ENCODE data around the gene DUT. TPM values are rescaled to one million over a fixed set of nuclear protein-coding genes. Genes with fewer than 3 reads are reported as not detected.

DUT gene
- total RNA-seq, 1 experiment from 2014 or later, result 148 TPM

GRCh38 chr15:48381861-48382260, 50.6 kb downstream of the DUT start:
- CTCF ChIA-PET, result no interaction called here

GRCh38 chr15:48383031-48383430, 51.8 kb downstream of the DUT start:
- no peak overlapping the region for H3K4me3 ChIP-seq
- ChIA-PET POLR2A (ENCODE audit: unreplicated experiment) (no interaction called here), CTCF (no interaction called here)
- no peak overlapping the region for H3K4me2 ChIP-seq
- no peaks in the 10 kb centered on the region for H3K9me3 ChIP-seq (ENCODE audit: insufficient read depth, low read depth)
- BruUV-seq (replicated peaks), result no TSS peak
- no peaks in the 10 kb centered on the region for H3K79me2 ChIP-seq (ENCODE audit: low read depth)
- H3K27me3 ChIP-seq (ENCODE audit: insufficient read depth, low read depth), result no peaks in the 10 kb centered on the region
- H4K20me1 ChIP-seq (ENCODE audit: insufficient read depth), result no peaks in the 10 kb centered on the region
- 0 out of 2 replicates have a peak, but pooled peaks cover 6% of the 10 kb centered on the region for H3K4me1 ChIP-seq (replicated peaks; ENCODE audit: insufficient read depth)
- H3K9me2 ChIP-seq (ENCODE audit: insufficient read depth), result no peaks in the 10 kb centered on the region
- intact Hi-C loops (cut with micrococcal nuclease; ENCODE audit: unreplicated experiment), result no loop called here
- no peak overlapping the region for H2AFZ ChIP-seq
- H3K27ac ChIP-seq, result no peak overlapping the region
- TF ChIP-seq EZH2 (IDR thresholded peaks at IDR 0.05; ENCODE audit: low read depth), result no peak
- no peak for TF ChIP-seq CTCF (conservative IDR thresholded peaks at IDR 0.05)
- no peaks in the 10 kb centered on the region for H3F3A ChIP-seq (ENCODE audit: insufficient read depth, low read depth)
- H3K36me3 ChIP-seq (ENCODE audit: low read depth), result no peaks in the 10 kb centered on the region
- no peak for DNase-seq

More at GRCh38 chr15:48381861-48382260, 50.6 kb downstream of the DUT start:
- BruUV-seq (replicated peaks), result no TSS peak
- H3K27me3 ChIP-seq (ENCODE audit: insufficient read depth, low read depth), result no peaks in the 10 kb centered on the region
- H3K79me2 ChIP-seq (ENCODE audit: low read depth), result no peaks in the 10 kb centered on the region
- intact Hi-C loops (cut with micrococcal nuclease; ENCODE audit: unreplicated experiment), result no loop called here
- TF ChIP-seq EZH2 (IDR thresholded peaks at IDR 0.05; ENCODE audit: low read depth) (no peak), CTCF (conservative IDR thresholded peaks at IDR 0.05) (no peak)
- no peak for DNase-seq
- H3K27ac ChIP-seq, result no peak overlapping the region
- no peak overlapping the region for H3K4me3 ChIP-seq
- no peaks in the 10 kb centered on the region for H4K20me1 ChIP-seq (ENCODE audit: insufficient read depth)
- H3K36me3 ChIP-seq (ENCODE audit: low read depth), result no peaks in the 10 kb centered on the region
- no peaks in the 10 kb centered on the region for H3K9me3 ChIP-seq (ENCODE audit: insufficient read depth, low read depth)
- no peak overlapping the region for H2AFZ ChIP-seq
- H3K4me1 ChIP-seq (replicated peaks; ENCODE audit: insufficient read depth), result 0 out of 2 replicates have a peak, but pooled peaks cover 6% of the 10 kb centered on the region
- H3F3A ChIP-seq (ENCODE audit: insufficient read depth, low read depth), result no peaks in the 10 kb centered on the region
- no peak overlapping the region for H3K4me2 ChIP-seq
- no peaks in the 10 kb centered on the region for H3K9me2 ChIP-seq (ENCODE audit: insufficient read depth)
- POLR2A ChIA-PET (ENCODE audit: unreplicated experiment), result no interaction called here

- ChIA-PET CTCF (no interaction called here), POLR2A (ENCODE audit: unreplicated experiment) (no interaction called here)
- H3K36me3 ChIP-seq (ENCODE audit: low read depth), result no peaks in the 10 kb centered on the region
- no peak overlapping the region for H2AFZ ChIP-seq
- no peak overlapping the region for H3K27ac ChIP-seq
- no TSS peak for BruUV-seq (replicated peaks)
- H3K4me1 ChIP-seq (replicated peaks; ENCODE audit: insufficient read depth), result peaks cover 8% of the 10 kb centered on the region; the same call in 1 of the 2 replicates
- H3K79me2 ChIP-seq (ENCODE audit: low read depth), result no peaks in the 10 kb centered on the region
- TF ChIP-seq CTCF (conservative IDR thresholded peaks at IDR 0.05) (no peak), EZH2 (IDR thresholded peaks at IDR 0.05; ENCODE audit: low read depth) (no peak)
- H3K9me2 ChIP-seq (ENCODE audit: insufficient read depth), result no peaks in the 10 kb centered on the region
- intact Hi-C loops (cut with micrococcal nuclease; ENCODE audit: unreplicated experiment), result no loop called here
- H3K9me3 ChIP-seq (ENCODE audit: insufficient read depth, low read depth), result no peaks in the 10 kb centered on the region
- H4K20me1 ChIP-seq (ENCODE audit: insufficient read depth), result no peaks in the 10 kb centered on the region
- H3K4me2 ChIP-seq, result no peak overlapping the region
- H3K4me3 ChIP-seq, result no peak overlapping the region
- no peaks in the 10 kb centered on the region for H3F3A ChIP-seq (ENCODE audit: insufficient read depth, low read depth)
- no peak for DNase-seq
- no peaks in the 10 kb centered on the region for H3K27me3 ChIP-seq (ENCODE audit: insufficient read depth, low read depth)
Observed at GRCh38 chr15:48384616-48385015, 53.4 kb downstream of the DUT start.
